HepG2 (cell line): Measurements from ENCODE around the gene LANCL1. TPM values are rescaled to one million over a fixed set of nuclear protein-coding genes. Genes with fewer than 3 reads are reported as not detected.

ENCODE experiments used
- ATAC-seq: fragments of 200-7000 bp; cut with Tn5 transposase; 3 replicates; pipeline ENCODE4 v1.9.1; 2020; ENCODE audit warnings: mild to moderate bottlenecking, moderate library complexity
- BruUV-seq: library from RNA; stranded (reverse); fragments of 400-500 nt; replicated peaks from 2 replicates; lab custom pipeline; 2021; lab: Mats Ljungman, UMichigan
- CTCF ChIA-PET: fragments of 300-600 bp; formaldehyde crosslinking; extraction: SDS; loops from one replicate; lab custom pipeline; 2021; ENCODE audit warnings: low total read pairs, inconsistent platforms, low intra/inter-chr PET ratio; lab: Yijun Ruan, JAX
- POLR2A ChIA-PET: fragments of 350-600 bp; sonication (Branson Sonifier 250); formaldehyde crosslinking; loops from one replicate; lab custom pipeline; 2020; ENCODE audit warnings: antibody characterized with exemption, inconsistent platforms; lab: Yijun Ruan, JAX
- DNase-seq: peaks from one replicate; pipeline ENCODE4 v3.0.0-alpha.2; 2015; ENCODE audit warnings: low spot score
- FAIRE-seq: peaks from 3 replicates; lab custom pipeline; 2011; peaks lifted over from hg19 to GRCh38; lab: Jason Lieb, UNC
- H2AFZ ChIP-seq: one replicate; pipeline ENCODE4 v1.6.1; 2011; ENCODE audit warnings: low read length, inconsistent platforms
- H3K27ac ChIP-seq: fragments of 300-600 bp; 3 replicates; pipeline ENCODE4 v1.8.0; 2011; ENCODE audit warnings: mixed run types, mild to moderate bottlenecking, mixed read lengths, low read length, inconsistent platforms; ENCODE audit not compliant: insufficient read depth; ENCODE audit errors: extremely low read length
- H3K27me3 ChIP-seq, 2 experiments: fragments of 200-600 bp in 1 of 2; 2 replicates in 1 of 2; 3 replicates in 1 of 2; pipeline versions ENCODE4 v1.6.0 to v1.8.0; 2011; ENCODE audit warnings: low read length in 2 of 2, mild to moderate bottlenecking in 2 of 2, moderate library complexity in 2 of 2, inconsistent platforms in 1 of 2; ENCODE audit not compliant: insufficient read depth in 2 of 2, control insufficient read depth in 1 of 2
- H3K36me3 ChIP-seq, 2 experiments: fragments of 200-600 bp in 1 of 2; replicated peaks in 1 of 2; 2 replicates in 1 of 2; 3 replicates in 1 of 2; pipeline versions ENCODE4 v1.5.1 to v1.8.0; 2011; ENCODE audit warnings: low read length in 2 of 2, inconsistent platforms in 1 of 2; ENCODE audit not compliant: insufficient read depth in 2 of 2, control insufficient read depth in 1 of 2
- H3K4me1 ChIP-seq: 2 replicates; pipeline ENCODE4 v1.5.1; 2012; ENCODE audit warnings: low read length, inconsistent platforms; ENCODE audit not compliant: insufficient read depth
- H3K4me2 ChIP-seq: 2 replicates; pipeline ENCODE4 v1.6.0; 2011; ENCODE audit warnings: low read depth, low read length, inconsistent platforms
- H3K4me3 ChIP-seq, 3 experiments: fragments of 200-600 bp in 1 of 3; sonication (generic), shearing (Covaris generic) in 1 of 3; replicated peaks in 1 of 3; 2 replicates each; pipeline ENCODE4 v1.5.1; 2011 to 2016; ENCODE audit warnings: low read length in 3 of 3, inconsistent platforms in 2 of 3, low read depth in 2 of 3, mild to moderate bottlenecking in 2 of 3, control low read depth in 1 of 3, mixed read lengths in 1 of 3; ENCODE audit not compliant: insufficient read depth in 1 of 3
- H3K79me2 ChIP-seq: one replicate; pipeline ENCODE4 v1.6.1; 2011; ENCODE audit warnings: low read length, inconsistent platforms; ENCODE audit not compliant: insufficient read depth
- H3K9ac ChIP-seq: 2 replicates; pipeline ENCODE4 v1.6.0; 2011; ENCODE audit warnings: mild to moderate bottlenecking, low read depth, low read length, inconsistent platforms; ENCODE audit not compliant: insufficient read depth
- H3K9me3 ChIP-seq: 2 replicates; pipeline ENCODE4 v1.5.1; 2012; ENCODE audit warnings: mild to moderate bottlenecking, low read length
- H4K20me1 ChIP-seq: 2 replicates; pipeline ENCODE4 v1.6.0; 2011; ENCODE audit warnings: inconsistent platforms, mild to moderate bottlenecking, low read length, moderate library complexity; ENCODE audit not compliant: insufficient read depth
- POLR2AphosphoS2 ChIP-seq: IDR thresholded peaks from 2 replicates; pipeline ENCODE4 v1.6.1; 2011; ENCODE audit warnings: low read depth, low read length, improper control_type of control experiment
- SNAPC2 ChIP-seq: sonication (generic); formaldehyde crosslinking; IDR thresholded peaks from 2 replicates; pipeline ENCODE4 v1.8.1; 2022; ENCODE audit warnings: mild to moderate bottlenecking, missing genetic modification reagents
- SP140L ChIP-seq: sonication (generic); formaldehyde crosslinking; IDR thresholded peaks from 2 replicates; pipeline ENCODE4 v1.4.0; 2020; ENCODE audit warnings: missing genetic modification reagents, borderline replicate concordance
- SP2 ChIP-seq: sonication (generic); formaldehyde crosslinking; IDR thresholded peaks from 2 replicates; pipeline ENCODE4 v1.5.1; 2020; ENCODE audit warnings: mild to moderate bottlenecking, missing genetic modification reagents
- ZNF121 ChIP-seq: sonication (generic); formaldehyde crosslinking; IDR thresholded peaks from 2 replicates; pipeline ENCODE4 v1.5.0; 2020; ENCODE audit warnings: mild to moderate bottlenecking, missing genetic modification reagents
- ZNF550 ChIP-seq: sonication (generic); formaldehyde crosslinking; IDR thresholded peaks from 2 replicates; pipeline ENCODE4 v1.4.0; 2020; ENCODE audit warnings: mild to moderate bottlenecking, missing genetic modification reagents, borderline replicate concordance
- WGBS: methylation state at CpG from one replicate; pipeline ENCODE4 v1.1.6; 2017; ENCODE audit warnings: low lambda C conversion rate; 5-methylcytosine and 5-hydroxymethylcytosine counted together
- in situ Hi-C: cut with HindIII; loops from 2 replicates; pipeline ENCODE4 v1.10.0; 2017; ENCODE audit warnings: low pct_unique_long_range_greater_than_20kb; ENCODE audit not compliant: extremely low pct_ligation_motif_present
- intact Hi-C: fragments of 100-400 bp; cut with micrococcal nuclease; formaldehyde crosslinking; loops from one replicate; pipeline ENCODE4 v1.10.0; 2022; ENCODE audit not compliant: unreplicated experiment
- polyA plus RNA-seq, 8 experiments: library from polyadenylated mRNA; depleted of rRNA in 3 of 8; stranded (reverse) in 7 of 8; unstranded in 1 of 8; fragments of >200 nt; fragmentation: Illumina TruSeq in 4 of 8; extraction: Trizol in 4 of 8; gene quantifications; 2 replicates each; pipeline versions ENCODE4 v1.2.1 to v1.2.3, GENCODE V29; 2011 to 2016; ENCODE audit warnings: low read depth in 4 of 8, missing spikeins in 1 of 8, mixed read lengths in 1 of 8; ENCODE audit not compliant: insufficient read depth in 1 of 8
- total RNA-seq, 5 experiments: library from RNA; depleted of rRNA; stranded (reverse); fragments of >200 nt; fragmentation: Illumina TruSeq; extraction: Trizol; gene quantifications; 2 replicates each; pipeline ENCODE4 v1.2.3, GENCODE V29; 2016; ENCODE audit warnings: low read depth in 1 of 5
- TF ChIP-seq, protein P1 (sequence below): sonication (generic); formaldehyde crosslinking; IDR thresholded peaks from 2 replicates; pipeline ENCODE4 v1.4.0; 2020; ENCODE audit warnings: mild to moderate bottlenecking, missing genetic modification reagents
- TF ChIP-seq, protein P2 (sequence below): fragments of 450-650 bp; IDR thresholded peaks from 2 replicates; pipeline ENCODE4 v1.6.1; 2017
- TF ChIP-seq, protein P3 (sequence below): sonication (generic); formaldehyde crosslinking; IDR thresholded peaks from 2 replicates; pipeline ENCODE4 v1.4.0; 2020; ENCODE audit warnings: missing genetic modification reagents
- TF ChIP-seq, protein P4 (sequence below): sonication (generic); formaldehyde crosslinking; IDR thresholded peaks from 2 replicates; pipeline ENCODE4 v1.8.1; 2023; ENCODE audit warnings: missing genetic modification reagents, mild to moderate bottlenecking, borderline replicate concordance
- TF ChIP-seq, protein P5 (sequence below): IDR thresholded peaks from 2 replicates; pipeline ENCODE4 v1.6.1; 2016; ENCODE audit warnings: missing compliant biosample characterization, missing genetic modification reagents, borderline replicate concordance
- TF ChIP-seq, protein P6 (sequence below): sonication (generic); formaldehyde crosslinking; IDR thresholded peaks from 2 replicates; pipeline ENCODE4 v1.4.0; 2020; ENCODE audit warnings: mild to moderate bottlenecking, missing genetic modification reagents, borderline replicate concordance
- TF ChIP-seq, protein P7 (sequence below): sonication (generic); formaldehyde crosslinking; IDR thresholded peaks from 2 replicates; pipeline ENCODE4 v1.5.1; 2020; ENCODE audit warnings: missing genetic modification reagents, mild to moderate bottlenecking, borderline replicate concordance

Gene LANCL1
- total and polyA plus RNA-seq, 2 of the 13 experiments (the other 11 are each of a cell fraction or from before 2014, with no cell fraction given): 53.5 to 67.7 TPM

DNA sequence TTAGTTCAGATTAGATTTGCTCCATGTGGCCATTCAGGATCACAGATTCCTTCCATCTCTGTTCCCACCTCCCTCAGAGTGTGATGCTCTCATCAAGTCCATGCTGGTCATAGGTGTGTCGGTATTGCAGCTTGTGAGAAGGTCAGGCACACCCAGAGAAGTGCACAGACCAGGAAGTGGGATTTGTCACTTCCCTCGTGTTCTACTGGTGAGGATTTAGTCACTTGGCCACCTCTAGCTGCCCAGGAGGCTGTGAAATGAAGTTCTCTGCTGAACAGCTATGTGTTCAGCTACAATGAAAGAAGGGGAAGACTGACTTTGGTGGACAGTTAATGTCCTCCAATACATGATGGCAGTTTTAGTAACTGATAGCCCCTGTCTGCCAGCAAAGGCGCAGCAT is 3.5 kb upstream of the LANCL1 start:
- FAIRE-seq (no peak), ATAC-seq (no peak), DNase-seq (no peak)
- Histone ChIP-seq H2AFZ (no peak overlapping the region), H3K36me3 (no peaks in the 10 kb centered on the region), H3K9ac (no peak overlapping the region), H3K79me2 (peaks cover 17% of the 10 kb centered on the region), H3K27ac (no peak overlapping the region), H3K4me2 (no peak overlapping the region), H3K4me3 (no peak overlapping the region), H3K27me3 (no peaks in the 10 kb centered on the region; a peak in 1 of 5 replicates), H4K20me1 (no peaks in the 10 kb centered on the region), H3K9me3 (no peaks in the 10 kb centered on the region), H3K4me1 (peaks cover 15% of the 10 kb centered on the region)
- intact Hi-C loops (no loop called here), in situ Hi-C loops (no loop called here)
- CTCF ChIA-PET: no interaction called here
- BruUV-seq: no TSS peak
- WGBS: 92% methylated on average over 3 of the region's 3 CpGs
- POLR2A ChIA-PET: no interaction called here
- TF ChIP-seq, protein P1, sequence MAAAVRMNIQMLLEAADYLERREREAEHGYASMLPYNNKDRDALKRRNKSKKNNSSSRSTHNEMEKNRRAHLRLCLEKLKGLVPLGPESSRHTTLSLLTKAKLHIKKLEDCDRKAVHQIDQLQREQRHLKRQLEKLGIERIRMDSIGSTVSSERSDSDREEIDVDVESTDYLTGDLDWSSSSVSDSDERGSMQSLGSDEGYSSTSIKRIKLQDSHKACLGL: no peak
- TF ChIP-seq, protein P2, sequence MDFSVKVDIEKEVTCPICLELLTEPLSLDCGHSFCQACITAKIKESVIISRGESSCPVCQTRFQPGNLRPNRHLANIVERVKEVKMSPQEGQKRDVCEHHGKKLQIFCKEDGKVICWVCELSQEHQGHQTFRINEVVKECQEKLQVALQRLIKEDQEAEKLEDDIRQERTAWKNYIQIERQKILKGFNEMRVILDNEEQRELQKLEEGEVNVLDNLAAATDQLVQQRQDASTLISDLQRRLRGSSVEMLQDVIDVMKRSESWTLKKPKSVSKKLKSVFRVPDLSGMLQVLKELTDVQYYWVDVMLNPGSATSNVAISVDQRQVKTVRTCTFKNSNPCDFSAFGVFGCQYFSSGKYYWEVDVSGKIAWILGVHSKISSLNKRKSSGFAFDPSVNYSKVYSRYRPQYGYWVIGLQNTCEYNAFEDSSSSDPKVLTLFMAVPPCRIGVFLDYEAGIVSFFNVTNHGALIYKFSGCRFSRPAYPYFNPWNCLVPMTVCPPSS: no peak
- TF ChIP-seq, protein P3, sequence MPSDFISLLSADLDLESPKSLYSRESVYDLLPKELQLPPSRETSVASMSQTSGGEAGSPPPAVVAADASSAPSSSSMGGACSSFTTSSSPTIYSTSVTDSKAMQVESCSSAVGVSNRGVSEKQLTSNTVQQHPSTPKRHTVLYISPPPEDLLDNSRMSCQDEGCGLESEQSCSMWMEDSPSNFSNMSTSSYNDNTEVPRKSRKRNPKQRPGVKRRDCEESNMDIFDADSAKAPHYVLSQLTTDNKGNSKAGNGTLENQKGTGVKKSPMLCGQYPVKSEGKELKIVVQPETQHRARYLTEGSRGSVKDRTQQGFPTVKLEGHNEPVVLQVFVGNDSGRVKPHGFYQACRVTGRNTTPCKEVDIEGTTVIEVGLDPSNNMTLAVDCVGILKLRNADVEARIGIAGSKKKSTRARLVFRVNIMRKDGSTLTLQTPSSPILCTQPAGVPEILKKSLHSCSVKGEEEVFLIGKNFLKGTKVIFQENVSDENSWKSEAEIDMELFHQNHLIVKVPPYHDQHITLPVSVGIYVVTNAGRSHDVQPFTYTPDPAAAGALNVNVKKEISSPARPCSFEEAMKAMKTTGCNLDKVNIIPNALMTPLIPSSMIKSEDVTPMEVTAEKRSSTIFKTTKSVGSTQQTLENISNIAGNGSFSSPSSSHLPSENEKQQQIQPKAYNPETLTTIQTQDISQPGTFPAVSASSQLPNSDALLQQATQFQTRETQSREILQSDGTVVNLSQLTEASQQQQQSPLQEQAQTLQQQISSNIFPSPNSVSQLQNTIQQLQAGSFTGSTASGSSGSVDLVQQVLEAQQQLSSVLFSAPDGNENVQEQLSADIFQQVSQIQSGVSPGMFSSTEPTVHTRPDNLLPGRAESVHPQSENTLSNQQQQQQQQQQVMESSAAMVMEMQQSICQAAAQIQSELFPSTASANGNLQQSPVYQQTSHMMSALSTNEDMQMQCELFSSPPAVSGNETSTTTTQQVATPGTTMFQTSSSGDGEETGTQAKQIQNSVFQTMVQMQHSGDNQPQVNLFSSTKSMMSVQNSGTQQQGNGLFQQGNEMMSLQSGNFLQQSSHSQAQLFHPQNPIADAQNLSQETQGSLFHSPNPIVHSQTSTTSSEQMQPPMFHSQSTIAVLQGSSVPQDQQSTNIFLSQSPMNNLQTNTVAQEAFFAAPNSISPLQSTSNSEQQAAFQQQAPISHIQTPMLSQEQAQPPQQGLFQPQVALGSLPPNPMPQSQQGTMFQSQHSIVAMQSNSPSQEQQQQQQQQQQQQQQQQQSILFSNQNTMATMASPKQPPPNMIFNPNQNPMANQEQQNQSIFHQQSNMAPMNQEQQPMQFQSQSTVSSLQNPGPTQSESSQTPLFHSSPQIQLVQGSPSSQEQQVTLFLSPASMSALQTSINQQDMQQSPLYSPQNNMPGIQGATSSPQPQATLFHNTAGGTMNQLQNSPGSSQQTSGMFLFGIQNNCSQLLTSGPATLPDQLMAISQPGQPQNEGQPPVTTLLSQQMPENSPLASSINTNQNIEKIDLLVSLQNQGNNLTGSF: no peak
- TF ChIP-seq SP2 (CRISPR knock-in tag) (no peak), ZNF121 (CRISPR knock-in tag) (no peak), ZNF550 (CRISPR knock-in tag) (no peak), POLR2AphosphoS2 (no peak), SP140L (CRISPR knock-in tag) (no peak), SNAPC2 (CRISPR knock-in tag) (no peak)
- TF ChIP-seq, protein P4, sequence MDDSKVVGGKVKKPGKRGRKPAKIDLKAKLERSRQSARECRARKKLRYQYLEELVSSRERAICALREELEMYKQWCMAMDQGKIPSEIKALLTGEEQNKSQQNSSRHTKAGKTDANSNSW: no peak
- TF ChIP-seq, protein P5, sequence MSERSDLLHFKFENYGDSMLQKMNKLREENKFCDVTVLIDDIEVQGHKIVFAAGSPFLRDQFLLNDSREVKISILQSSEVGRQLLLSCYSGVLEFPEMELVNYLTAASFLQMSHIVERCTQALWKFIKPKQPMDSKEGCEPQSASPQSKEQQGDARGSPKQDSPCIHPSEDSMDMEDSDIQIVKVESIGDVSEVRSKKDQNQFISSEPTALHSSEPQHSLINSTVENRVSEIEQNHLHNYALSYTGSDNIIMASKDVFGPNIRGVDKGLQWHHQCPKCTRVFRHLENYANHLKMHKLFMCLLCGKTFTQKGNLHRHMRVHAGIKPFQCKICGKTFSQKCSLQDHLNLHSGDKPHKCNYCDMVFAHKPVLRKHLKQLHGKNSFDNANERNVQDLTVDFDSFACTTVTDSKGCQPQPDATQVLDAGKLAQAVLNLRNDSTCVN (CRISPR knock-in tag): no peak
- TF ChIP-seq, protein P6, sequence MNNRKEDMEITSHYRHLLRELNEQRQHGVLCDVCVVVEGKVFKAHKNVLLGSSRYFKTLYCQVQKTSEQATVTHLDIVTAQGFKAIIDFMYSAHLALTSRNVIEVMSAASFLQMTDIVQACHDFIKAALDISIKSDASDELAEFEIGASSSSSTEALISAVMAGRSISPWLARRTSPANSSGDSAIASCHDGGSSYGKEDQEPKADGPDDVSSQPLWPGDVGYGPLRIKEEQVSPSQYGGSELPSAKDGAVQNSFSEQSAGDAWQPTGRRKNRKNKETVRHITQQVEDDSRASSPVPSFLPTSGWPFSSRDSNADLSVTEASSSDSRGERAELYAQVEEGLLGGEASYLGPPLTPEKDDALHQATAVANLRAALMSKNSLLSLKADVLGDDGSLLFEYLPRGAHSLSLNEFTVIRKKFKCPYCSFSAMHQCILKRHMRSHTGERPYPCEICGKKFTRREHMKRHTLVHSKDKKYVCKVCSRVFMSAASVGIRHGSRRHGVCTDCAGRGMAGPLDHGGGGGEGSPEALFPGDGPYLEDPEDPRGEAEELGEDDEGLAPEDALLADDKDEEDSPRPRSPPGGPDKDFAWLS: no peak
- TF ChIP-seq, protein P7, sequence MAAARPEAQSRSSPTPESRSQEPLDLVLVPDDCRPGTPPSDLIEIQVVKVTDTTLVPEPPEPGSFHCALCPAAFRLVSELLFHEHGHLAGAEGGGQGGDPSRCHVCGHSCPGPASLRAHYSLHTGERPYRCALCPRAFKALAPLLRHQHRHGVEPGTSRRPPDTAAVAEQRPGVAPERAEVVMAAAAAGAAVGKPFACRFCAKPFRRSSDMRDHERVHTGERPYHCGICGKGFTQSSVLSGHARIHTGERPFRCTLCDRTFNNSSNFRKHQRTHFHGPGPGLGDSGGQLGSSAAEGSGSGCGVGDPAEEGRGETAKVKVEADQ (CRISPR knock-in tag): no peak
